GM21786 (cell line): ENCODE data around the gene GNG12.

Experiments used
- ATAC-seq: cut with Tn5 transposase; IDR thresholded peaks from one replicate; pipeline ENCODE4 v1.9.1; 2021; ENCODE audit not compliant: unreplicated experiment

The GNG12 gene

GRCh38 chr1:67787746-67788145, 45.5 kb downstream of the GNG12 start:
- ATAC-seq, result no peak

DNA sequence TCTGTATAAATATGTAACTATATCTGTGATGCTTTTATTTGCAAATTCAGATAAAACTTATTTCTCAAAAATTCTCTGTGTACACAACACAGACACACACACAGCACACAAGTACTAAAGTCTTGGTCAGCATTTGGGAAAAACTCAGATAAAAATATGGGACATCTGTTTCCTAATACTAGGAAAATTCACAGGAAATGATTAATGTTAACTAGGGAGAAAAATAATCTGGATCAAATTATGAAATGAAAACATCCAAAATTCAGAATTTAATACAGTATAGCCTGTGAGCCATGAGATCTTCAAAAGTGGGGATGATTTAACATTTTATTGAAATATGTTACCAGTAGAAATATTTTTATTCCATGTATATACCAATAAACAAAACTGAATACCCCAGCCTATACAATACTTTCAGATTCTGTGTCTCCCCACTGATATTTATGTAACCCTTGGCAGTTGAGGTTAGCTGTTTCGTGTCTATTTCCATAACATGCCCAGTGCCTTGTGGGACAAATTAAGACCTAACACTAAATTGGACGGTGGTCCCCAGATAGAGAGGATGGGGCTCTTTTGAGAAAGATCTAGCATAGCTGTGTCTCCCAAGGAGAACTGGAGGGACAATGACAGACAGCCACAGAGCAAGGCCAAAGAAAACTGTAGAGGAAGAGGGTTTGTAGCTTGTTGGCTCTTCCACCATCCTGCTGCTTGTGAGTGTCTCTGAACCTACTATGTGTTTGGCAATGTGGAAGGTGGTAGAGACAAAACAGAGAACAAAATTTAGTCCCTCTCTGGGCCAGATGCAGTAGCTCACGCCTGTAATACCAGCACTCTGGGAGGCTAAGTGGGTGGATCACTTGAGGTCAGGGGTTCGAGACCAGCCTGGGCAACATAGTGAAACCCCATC, 47.2 kb downstream of the GNG12 start:
- no peak for ATAC-seq

- no peak for ATAC-seq
Measured at GRCh38 chr1:67784545-67785186, 48.6 kb downstream of the GNG12 start.

GRCh38 chr1:67780637-67781036, 52.6 kb downstream of the GNG12 start:
- ATAC-seq, result no peak

DNA sequence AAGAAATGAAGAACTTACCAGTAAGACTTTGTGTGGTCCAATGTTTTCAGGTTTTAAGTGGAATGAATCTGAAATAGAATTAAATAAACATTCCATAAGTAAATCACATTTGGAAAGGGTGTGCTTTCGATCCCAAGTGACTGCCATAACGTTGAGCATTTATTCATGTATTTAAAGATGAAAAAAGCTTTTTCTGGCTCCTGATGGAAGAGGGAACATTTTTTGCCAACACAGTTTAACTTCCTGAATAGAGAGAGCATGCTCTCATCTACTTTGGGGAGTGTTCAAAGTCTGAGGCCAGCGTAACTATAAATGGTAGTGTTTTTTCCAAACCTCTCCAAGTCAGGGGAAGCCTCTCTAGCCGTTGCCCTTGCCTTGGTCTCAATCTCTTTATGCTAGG, 55.8 kb downstream of the GNG12 start:
- ATAC-seq, result no peak

DNA sequence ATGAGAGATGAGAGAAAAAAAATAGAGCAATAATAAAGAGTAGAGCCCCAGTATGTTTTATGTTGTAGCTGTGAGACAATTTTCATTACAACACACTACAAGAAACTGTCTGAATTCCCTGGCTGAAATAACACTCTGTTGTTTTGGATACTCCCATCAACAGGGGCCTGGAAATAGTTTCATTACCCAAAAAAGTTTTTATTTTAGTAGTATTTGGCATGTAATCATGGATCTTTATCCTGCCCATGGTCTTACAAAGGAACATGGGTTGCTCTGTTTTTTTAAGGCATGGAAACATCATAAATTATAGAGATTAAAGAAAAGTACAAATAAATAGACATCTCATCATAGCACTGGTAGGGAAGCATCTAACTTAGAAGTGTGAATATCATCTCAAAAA, 56.3 kb downstream of the GNG12 start:
- no peak for ATAC-seq

DNA sequence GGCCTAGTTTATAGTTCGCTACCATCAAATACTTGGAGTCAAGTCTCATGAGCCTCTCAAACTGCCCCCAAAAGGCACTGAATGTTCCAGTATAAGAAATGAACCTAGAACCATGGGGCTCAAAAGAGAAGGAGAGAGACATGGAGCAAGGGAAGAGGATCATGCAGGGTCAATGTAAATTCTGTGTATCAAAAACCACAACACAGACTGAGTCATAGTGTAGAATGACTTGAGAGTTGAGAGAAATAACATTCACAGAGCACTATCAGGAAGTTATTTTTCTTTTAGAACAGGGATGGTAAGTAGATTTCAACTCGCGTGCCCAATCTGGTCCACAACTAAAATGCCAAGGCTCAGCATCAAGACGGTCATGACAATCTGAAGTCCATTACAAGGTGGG, 59.8 kb downstream of the GNG12 start:
- ATAC-seq, result no peak

DNA sequence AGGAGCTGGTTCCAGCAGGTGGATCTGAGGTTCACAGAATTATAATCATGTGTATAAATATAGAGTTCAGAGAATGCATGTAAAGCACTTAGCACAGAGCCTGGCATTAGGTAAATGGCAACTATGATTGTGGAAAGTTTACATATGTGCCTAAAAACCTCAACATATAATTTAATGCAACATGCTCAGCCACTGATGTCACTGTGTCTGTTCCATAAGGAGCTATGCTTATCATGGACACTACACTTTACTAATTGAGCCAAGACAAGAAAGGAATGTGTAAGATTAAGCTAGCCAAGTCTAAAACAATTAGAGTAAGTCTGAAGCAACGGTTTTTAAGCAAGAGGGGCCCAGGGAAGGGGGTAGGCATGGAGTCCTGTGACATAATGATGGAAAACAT, 61.5 kb downstream of the GNG12 start:
- no peak for ATAC-seq

DNA sequence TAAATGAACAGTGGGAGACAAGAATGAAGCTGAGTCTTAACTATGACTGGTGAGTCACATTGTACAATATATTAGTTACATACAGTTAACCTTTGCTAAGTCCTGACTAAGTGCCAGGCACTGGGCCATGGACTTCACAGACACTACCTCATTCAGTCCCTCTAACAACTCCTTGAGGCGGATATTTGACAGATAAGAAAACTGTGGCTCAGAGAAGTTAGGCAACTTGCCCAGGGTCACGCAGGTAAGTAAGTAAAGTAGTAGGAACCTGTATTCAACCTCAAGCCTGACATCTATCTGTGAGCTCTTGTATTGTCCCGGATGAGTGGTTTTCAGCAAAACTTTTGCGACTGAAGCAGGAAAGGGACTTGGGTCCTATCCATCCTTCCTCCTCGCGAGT, 62.1 kb downstream of the GNG12 start:
- ATAC-seq, result no peak

DNA sequence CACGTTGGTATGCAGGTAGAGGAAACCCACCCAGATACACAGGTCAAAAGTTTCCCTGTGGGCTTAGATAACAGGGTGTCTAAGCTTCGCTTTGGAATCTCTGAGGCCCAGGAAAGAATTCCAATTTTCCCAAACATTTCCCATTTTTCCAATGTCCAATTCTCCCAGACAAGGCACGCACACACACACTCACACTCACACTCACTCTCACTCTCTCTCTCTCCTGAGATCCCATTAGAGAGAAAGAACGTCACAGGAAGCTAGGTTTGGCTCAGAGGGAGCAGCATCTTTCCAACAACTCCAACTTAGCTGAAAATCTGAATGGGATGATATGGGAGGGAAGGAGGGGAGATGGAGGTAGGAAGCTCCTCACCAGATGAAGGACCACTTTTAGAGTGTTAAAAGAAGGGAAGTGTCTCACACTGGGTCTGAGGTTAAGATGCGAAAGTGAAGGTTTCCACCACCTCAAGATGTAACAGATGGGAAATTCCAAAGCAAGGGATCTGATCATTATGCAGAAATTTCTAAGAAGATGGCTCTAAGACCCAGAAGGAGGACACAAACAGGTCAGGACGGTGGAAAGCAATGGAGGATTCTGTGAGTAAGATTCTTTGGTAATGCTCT, 63.5 kb downstream of the GNG12 start:
- ATAC-seq, result no peak

GRCh38 chr1:67768480-67768879, 64.8 kb downstream of the GNG12 start:
- no peak for ATAC-seq

DNA sequence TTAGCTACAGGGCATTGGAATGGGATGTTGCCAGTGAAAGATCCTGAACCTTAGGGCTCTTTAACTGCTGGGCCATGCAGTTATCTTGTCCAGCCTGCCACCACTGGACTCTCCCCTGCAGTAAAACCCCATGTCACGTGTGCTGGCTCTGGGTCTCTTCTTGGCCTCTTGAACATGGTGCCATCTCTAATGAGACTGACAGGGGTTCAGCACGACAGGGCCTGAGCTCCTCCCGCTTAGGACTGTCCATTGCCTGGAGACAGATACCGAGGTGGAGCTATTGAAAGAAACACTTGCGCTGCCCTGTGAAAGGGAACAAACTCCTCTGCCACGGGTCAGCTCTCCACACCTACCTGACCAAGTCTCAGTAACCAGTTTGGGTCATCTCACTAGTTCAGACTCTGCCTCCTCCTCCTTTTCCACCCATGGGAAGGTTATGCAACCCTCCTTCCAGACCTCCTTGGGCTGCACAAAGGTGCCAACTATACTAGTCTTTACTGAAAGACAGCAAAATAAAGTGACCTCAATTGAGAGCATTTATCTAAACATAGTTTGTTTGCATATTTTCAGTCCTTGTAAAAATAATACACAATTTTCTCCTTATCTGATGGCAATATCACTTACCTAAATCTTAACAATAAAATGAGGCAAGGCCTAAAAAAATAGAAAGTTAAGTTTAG, 66.0 kb downstream of the GNG12 start:
- ATAC-seq, result no peak

- ATAC-seq, result peak; percentile 56
Measured at GRCh38 chr1:67766141-67766978, 66.9 kb downstream of the GNG12 start.

DNA sequence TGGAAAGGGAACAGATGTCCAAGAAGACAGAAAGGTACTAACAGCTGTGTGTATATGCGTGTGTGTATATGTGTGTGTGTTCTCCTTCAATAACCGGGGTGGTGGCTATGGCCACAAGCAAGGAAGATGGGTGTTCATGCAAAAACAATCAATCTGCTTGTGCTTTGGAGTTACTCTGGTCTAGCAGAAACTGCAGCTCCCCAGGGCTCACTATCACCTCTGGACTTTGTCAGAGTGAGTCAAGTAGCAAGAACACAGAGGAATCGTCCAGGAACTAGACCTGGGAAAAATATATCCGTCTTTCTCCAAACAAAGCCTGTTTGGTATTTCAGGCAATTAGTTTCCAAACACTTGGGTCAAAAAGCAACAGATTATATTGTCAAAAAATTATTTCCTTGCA, 68.6 kb downstream of the GNG12 start:
- ATAC-seq, result no peak

DNA sequence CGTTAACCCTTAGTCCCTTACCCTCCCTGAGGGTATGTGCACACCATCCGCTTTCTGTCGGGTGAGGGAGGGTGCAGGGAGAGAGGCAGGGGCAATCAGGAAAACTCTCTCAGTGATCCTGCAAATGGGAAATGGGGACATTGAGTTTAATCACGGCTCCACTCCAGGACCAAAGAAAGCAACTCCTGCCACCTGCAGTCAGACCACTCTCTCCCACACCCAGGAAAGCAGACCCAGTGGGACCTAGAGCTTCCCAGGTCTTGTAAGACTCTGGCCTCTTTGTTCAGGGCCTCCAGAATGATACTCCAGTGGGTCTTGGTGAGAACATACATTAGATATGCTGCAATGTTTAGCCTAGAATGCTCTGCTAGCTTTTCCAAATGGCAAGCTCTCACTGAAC, 71.5 kb downstream of the GNG12 start:
- ATAC-seq, result no peak

GRCh38 chr1:67761091-67761490, 72.2 kb downstream of the GNG12 start:
- ATAC-seq, result no peak

DNA sequence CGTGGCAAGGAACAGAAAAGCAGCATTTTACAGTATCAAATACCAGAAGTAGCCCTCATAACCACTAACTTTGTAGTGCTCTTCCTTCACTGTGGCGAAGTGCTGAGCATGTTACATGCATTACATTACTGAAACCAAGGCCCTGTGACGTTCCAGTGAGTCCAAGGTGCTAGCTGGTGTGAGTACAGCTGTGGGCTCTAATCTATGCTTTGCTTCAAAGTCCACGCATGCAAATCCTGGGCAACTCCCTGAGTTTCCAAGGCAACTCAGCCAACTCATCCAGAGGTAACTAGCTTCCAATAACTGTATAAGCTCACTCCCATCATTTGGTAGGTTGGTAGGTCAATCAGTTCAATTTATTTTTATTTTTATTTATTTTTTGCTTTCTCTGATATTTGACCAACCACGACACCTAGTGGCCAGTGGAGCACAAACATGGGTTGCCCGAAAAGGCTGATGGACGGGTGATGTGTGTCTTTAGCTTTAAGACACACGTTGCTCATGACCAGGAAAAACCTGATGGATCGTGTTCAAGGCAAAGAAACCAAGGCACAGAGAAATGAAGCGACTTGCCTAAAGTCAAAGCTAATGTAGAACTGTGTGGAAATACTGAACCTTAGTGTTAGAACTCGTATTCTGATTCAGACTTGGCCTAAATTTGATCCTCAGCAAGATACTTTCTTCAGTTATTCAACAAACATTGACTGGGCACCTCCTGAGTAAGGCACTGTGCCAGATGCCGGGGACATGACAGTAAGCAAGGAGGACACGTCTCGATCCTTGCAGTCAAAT, 73.0 kb downstream of the GNG12 start:
- ATAC-seq, result peak; percentile 100

- peak; percentile 28 for ATAC-seq
Measured at GRCh38 chr1:67759692-67760029, 73.6 kb downstream of the GNG12 start.

DNA sequence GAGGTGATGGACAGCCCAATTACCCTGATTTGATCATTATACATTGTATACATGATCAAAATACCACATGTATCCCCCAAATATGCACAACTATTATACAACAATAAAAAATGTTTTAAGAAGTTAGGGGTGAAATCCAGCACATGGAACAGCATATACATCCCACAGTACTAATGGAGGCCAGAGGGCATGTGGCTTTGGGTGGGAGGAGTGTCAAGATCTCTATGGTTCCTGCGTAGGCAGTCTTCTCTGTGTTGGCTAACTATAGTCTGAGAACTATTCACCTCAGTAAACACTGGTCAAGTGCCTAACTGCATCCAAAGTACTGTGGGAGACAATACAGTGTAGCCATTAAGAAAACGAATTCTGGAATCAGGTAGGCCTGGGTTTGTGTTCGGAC, 74.2 kb downstream of the GNG12 start:
- ATAC-seq, result no peak

DNA sequence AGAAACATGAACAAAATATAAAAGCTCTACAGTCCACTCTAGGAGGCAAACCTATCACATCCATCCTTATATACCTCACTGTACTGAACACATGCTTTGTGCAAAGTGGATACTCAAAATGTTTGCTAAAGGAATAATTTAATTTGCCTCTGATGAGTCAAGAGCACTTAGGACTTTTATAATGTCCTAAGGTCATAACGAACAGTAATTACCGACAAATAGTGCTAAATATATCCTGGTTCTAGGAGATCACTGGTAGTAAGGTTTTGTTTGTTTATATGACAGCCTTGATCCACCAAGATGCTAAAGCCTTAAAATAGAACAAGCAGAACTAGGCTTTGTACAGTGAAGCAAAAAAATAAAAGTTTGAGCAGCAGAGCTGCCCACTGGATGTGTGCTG, 77.6 kb downstream of the GNG12 start:
- no peak for ATAC-seq
